ENCODE measurements around the gene SFTPB.

DNA sequence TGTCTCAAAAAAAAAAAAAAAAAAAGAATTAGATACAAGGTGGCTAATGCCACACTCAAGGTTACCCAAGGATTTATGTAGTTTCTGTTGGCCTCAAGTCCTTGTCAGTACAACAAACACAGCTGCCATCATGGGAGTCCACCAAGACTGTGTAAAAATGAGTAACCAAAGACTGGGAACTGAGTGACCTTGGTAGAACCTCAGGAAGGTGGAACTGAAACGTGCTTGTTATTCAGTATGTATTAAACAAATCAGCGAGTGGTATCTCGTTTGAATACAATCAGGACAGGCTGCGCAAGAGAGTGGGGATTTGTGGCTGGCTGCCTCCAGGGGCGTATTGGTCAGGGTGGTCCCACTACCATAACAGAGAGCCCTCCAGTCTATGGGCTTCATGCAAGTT lies 1.6 kb upstream of the SFTPB start:
- TF ChIP-seq, protein P1, sequence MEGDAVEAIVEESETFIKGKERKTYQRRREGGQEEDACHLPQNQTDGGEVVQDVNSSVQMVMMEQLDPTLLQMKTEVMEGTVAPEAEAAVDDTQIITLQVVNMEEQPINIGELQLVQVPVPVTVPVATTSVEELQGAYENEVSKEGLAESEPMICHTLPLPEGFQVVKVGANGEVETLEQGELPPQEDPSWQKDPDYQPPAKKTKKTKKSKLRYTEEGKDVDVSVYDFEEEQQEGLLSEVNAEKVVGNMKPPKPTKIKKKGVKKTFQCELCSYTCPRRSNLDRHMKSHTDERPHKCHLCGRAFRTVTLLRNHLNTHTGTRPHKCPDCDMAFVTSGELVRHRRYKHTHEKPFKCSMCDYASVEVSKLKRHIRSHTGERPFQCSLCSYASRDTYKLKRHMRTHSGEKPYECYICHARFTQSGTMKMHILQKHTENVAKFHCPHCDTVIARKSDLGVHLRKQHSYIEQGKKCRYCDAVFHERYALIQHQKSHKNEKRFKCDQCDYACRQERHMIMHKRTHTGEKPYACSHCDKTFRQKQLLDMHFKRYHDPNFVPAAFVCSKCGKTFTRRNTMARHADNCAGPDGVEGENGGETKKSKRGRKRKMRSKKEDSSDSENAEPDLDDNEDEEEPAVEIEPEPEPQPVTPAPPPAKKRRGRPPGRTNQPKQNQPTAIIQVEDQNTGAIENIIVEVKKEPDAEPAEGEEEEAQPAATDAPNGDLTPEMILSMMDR (IDR thresholded peaks at IDR 0.05; ENCODE audit: low read depth, low read length), result no peak
- TF ChIP-seq EZH2phosphoT487 (IDR thresholded peaks at IDR 0.05; ENCODE audit: low read depth), result no peak
